IPS-18c (cell line): ENCODE data around the gene SLC35F3.
"Not testable (repeated sequence)": the region's sequence is repeated elsewhere in the genome, so short reads cannot be mapped to it uniquely, and the experiment has no call there.

ENCODE experiments used
- H3K4me3 ChIP-seq: 2 replicates; pipeline ENCODE4 v1.7.0; 2013; ENCODE audit warnings: low read depth, mild to moderate bottlenecking, low read length, moderate library complexity; ENCODE audit not compliant: insufficient read depth
- H3K9me3 ChIP-seq: one replicate; pipeline ENCODE4 v1.6.1; 2013; ENCODE audit warnings: mild to moderate bottlenecking, low read length, moderate library complexity; ENCODE audit not compliant: control insufficient read depth, insufficient read depth

SLC35F3 gene

DNA sequence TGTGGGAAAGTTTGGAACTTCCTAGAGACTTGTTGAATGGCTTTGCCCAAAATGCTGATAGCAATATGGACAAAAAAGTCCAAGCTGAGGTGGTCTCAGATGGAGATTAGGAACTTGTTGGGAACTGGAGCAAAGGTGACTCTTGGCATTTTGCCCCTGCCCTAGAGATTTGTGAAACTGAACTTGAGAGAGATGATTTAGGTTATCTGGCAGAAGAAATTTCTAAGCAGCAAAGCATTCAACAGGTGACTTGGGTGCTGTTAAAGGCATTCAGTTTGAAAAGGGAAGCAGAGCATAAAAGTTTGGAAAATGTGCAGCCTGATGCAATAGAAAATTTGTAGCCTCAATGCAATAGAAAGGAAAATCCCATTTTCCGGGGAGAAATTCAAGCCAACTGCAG, 306.0 kb downstream of the SLC35F3 start:
- H3K9me3 ChIP-seq, H3K4me3 ChIP-seq: not testable (repeated sequence)

DNA sequence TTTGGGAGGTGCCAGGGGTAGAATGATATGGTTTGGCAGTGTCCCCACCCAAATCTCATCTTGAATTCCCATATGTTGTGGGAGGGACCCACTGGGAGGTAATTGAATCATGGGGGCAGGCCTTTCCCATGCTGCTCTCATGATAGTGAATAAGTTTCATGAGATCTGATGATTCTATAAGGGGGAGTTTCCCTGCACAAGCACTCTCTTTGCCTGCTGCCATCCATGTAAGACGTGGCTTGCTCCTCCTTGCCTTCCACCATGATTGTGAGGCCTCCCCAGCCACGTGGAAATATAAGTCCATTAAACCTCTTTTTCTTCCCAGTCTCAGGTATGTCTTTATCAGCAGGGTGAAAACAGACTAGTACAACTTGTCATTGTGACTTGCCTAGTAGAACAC, 307.4 kb downstream of the SLC35F3 start:
- H3K9me3 ChIP-seq, H3K4me3 ChIP-seq: not testable (repeated sequence)

DNA sequence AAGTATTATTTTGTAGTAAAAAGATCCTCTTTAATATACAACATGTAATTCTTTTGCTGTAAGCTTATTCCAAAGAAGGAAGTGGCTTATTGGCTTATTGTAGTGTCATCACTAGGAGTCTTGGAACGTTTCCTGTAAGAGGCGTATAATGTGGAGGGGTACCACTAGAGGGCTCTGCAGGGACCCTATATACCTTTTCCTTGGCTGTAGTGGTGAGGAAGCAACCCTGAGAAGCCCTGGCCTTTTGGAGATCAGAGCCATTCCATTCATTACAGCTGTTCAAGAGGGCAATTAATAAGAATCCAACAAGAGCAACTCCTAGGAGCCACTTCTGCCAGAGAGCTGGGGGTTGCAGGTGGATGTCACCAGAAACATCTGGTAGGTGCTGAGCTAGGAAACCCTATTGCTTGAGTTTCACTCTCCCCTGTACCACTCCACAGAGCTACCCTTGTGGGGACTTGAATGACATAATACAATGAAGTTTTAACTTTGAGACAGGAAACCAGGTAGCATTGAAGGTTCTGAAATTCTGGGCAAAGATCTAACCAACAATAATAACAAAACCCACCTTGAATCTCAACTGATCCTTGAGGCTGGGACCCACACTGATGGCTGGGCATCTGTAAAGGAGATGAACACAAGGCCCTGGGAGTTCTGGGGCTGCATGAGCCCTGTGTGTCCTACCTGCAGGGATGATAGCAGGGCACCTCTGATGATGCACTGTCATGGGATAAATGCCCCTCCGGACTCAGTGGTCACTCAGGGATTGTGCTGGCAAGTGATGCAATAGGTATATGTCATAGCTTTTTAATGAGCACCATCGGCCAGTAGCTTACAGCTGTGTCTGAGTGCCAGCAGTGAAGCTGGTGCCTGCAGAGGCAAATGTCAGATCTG, 308.5 kb downstream of the SLC35F3 start:
- Histone ChIP-seq H3K9me3 (peaks cover 4% of the 10 kb centered on the region), H3K4me3 (no peak overlapping the region)

DNA sequence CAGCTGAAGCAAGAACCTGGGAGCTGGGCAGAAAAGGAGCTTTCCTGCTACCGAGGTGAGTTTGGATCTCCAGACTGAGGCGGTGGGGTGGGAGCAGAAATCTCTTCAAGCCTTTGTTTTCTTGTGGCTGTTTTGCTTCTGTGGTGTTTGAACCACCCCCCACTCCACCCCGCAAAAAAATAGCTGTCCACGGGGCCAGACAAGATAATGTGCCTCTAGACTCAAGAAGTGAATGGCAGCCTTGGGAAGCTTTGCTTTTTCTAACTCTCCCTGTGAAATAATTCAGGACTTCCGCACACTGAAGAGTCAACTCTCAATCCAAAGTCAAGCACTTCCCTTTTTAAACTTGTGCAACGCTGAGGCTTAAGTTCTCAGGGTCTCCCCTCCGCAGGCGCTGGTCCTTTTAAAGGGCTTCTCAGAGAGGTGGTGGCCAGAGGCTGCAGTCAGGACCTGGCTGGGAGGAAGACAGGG, 309.2 kb downstream of the SLC35F3 start:
- peak overlapping the region; percentile 74 for H3K4me3 ChIP-seq

DNA sequence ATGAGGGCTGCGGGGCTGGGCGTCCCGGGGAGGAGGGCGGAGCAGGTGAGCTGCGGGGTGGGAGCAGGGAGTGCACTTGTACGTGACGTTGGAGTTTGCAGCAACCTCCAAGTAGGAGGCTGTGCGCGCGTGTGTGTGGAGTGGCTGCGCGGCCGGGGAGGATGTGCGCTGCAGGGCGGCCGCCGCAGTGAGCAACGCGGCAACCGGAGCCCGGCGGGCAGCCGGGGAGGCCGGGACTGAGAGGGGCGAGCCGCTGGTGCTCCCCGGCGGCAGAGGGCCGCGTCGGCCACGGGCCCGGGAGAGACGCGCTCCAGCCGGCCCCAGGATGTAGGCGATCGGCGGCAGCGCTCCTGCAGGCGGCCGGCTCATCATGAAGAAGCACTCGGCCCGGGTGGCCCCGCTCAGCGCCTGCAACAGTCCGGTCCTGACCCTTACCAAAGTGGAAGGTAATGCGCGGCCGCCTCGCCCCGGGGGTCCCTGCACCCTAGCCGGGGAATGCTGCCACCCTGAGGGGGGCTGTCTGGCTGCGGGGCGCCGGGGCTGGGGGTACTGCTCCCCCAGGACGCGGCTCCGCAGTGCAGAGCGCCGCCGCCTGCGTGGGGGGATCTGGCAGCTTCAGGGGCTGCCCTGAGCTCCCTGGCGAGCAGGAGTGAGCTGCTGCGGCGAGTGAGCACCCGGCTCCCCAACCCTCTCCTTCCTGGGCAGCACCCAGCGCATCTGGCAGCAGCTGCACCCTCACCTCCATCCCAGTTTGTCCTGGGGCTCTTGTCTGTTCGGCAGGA, 309.8 kb downstream of the SLC35F3 start:
- Histone ChIP-seq H3K4me3 (peak overlapping the region; percentile 74), H3K9me3 (peaks cover 4% of the 10 kb centered on the region)

More for the DNA sequence above, 309.2 kb downstream of the SLC35F3 start:
- H3K9me3 ChIP-seq: peaks cover 4% of the 10 kb centered on the region

DNA sequence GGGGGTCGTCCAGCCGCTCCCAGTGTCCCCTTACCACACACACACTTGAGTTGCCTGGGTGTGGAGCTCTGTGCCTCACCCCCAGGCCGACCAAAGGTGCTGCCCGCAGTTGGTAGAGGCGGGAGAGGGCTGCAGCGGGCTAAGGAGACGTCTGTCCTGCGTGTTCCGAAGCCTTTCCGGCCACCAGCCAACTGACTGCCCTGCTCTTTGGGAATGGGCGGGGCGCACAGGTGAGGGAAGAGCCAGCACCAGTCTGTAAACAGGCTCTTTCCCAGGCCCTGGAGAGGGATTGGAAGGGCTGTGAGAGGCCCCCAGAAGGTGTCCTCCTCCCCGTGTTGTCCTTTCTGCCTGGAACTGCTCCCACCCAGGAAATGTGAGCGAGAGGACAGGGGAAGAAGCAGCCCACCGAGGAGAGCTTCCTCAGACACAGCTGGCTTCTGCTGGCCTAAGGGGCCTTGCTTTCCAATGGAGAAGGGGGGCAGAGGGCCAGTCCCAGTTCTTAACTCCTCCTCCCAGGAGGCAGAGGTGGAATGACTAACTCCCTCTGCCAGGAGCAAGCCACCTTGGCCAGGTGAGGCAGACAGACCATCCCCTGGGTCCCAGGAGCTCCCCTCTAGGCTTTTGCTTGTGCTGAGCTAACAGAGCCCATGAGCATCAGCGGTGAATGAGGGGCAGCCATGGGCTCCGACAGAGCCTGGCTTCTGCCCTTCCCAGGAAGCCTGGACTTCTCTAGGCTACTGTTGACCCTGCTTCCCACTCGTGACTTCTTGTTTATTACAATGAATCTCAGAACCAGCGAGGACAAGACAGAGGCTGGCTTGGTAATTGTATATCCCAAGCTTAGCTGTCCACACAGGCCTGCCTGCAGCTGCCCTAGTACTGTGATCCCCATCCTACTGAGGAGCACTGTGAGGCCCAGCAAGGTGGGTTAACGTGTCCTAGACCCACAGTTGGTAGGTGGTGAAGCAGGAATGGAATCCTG, 310.7 kb downstream of the SLC35F3 start:
- peak overlapping the region; percentile 74 for H3K4me3 ChIP-seq
- peaks cover 4% of the 10 kb centered on the region for H3K9me3 ChIP-seq

DNA sequence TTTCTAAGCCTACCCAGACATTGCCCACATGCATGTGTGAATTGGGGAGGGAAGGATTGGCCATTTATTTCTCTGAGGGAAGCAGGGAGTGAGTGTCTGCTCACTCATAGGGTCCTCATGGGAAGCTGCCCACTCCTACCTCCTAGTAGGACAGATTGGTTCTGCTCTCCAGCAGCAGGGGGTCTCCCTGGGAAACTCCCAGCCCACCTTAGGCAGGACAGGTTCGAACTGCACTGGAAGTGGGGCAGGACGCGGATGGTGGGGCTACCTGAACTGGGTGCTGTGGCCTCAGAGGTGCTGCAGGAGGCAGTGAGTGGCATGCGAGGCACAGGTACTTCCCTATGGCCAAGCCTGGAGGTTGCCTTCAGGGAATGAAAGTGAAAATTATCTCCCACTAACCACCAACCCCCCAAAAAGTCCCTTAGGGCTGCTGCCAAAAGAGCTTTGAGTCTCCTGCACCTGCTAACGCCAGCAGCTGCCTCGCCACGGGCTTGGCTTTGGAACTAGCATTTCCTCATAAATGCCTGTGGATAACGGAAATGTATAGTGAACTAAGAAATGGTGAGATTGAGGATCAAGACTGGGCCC, 311.7 kb downstream of the SLC35F3 start:
- Histone ChIP-seq H3K4me3 (no peak overlapping the region), H3K9me3 (peaks cover 2% of the 10 kb centered on the region)

DNA sequence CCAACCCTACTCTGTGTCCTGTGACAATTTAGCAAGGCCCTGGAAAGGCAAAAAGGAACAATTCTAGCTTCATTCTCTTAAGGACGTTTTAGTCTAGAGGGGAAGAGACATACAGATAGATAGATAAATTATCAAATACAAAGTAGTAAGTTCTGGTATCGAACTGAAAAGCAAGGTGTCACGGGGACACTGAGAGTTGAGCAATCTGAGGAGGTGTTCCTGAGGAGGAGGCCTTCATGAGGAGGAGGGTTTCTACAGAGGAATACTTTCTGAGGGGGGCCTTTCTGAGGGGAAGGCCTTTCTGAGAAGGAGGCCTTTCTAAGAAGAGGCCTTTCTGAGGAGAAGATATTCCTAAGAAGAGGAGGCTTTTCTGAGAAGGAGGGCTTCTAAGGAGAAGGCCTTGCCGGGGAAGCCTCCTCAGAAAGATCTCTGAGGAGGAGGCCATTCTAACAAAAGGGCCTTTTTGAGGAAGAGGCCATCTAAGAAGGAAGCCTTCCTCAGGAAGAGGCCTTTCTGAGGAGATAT, 312.9 kb downstream of the SLC35F3 start:
- Histone ChIP-seq H3K9me3 (peaks cover 2% of the 10 kb centered on the region), H3K4me3 (no peak overlapping the region)

DNA sequence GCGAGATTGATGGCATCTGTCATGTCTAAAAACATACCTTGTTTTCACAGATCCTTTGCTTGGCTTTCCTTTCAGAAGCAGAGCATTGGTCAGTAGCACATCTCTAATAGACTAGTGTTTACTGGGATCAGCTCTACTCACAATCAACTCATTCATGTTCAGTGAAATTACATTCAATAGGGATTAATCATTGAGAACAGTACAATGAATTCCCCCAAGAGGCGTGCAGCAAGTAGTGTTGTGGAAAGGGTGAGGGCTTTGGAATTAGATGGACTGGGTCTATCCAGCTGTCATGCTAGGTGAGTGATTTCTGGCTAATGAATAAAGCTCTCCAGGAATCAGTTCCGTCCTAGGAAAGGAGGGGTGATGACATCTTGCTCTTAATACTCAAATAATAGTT, 313.6 kb downstream of the SLC35F3 start:
- H3K9me3 ChIP-seq: peaks cover 2% of the 10 kb centered on the region
- no peak overlapping the region for H3K4me3 ChIP-seq

DNA sequence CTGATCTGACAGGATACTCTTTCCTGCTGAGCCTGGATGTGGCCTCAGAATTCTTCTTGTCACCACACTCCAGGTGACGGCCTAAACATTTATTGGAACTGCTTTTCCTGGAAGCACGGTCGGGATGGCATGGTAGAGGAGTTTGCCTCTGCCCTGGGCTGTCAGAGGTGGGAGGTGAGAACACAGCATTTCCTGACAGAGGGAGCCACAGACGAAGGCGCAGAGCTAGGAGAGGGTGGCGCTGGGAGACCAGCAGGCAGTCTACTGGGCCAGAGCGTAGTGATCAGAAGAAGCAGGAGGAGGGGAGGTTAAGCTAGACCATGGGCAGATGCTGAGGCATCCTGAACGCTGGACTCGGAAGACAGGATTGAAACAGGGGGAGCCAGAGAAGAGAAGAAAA, 315.2 kb downstream of the SLC35F3 start:
- H3K9me3 ChIP-seq: no peaks in the 10 kb centered on the region
- no peak overlapping the region for H3K4me3 ChIP-seq

DNA sequence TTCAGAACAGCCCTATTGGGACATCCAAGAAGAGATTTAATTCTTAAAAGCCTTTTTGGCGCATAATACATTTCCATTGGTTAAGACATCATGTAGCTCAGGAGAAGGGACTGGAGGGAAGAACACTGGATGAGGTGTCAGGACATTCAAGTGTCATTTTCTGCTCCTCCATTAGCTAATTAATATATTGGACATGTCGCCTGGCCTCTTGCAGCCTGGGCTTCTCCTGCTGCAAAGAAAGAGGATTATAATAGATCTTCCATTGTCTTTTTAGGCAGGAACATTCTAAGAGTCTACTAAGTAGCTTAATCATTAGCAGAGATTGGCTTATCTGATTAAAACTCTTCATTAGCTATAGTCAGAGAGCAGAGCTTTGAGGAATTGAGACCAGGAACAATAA, 317.1 kb downstream of the SLC35F3 start:
- no peak overlapping the region for H3K4me3 ChIP-seq
- H3K9me3 ChIP-seq: no peaks in the 10 kb centered on the region

DNA sequence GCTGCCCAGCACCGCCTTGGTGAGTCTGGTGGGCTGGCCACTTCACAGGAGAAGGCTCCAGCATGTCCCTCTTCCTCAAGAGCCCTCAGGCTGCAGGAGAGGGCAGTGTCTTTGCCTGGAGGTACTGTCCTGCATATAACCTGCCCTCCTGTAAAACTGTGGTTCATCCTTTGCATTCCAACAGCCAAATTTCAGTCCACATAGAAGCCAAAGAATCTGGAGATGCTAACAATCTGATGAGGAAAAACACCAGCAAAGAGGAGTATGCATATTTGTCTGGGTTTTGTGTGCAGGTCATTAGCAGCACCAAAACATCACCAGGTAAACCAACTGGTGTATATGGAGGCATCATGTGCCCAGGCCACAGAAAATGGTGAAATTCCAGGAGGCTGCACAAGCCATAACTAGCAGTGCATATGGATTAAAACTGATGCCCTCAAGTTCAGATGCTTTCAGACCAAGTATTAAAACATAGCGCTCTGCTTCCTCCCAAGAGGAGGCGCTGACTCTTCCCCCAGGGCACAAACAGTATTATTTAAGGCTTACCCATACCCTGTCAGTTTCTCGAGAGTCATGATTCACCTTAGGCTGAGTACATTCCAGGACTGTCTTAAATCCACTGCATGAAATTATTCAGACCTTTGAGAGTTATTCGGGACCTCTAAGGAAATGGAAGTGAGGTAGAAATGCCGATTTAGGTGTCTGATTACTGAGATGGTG, 318.2 kb downstream of the SLC35F3 start:
- Histone ChIP-seq H3K4me3 (no peak overlapping the region), H3K9me3 (no peaks in the 10 kb centered on the region)

DNA sequence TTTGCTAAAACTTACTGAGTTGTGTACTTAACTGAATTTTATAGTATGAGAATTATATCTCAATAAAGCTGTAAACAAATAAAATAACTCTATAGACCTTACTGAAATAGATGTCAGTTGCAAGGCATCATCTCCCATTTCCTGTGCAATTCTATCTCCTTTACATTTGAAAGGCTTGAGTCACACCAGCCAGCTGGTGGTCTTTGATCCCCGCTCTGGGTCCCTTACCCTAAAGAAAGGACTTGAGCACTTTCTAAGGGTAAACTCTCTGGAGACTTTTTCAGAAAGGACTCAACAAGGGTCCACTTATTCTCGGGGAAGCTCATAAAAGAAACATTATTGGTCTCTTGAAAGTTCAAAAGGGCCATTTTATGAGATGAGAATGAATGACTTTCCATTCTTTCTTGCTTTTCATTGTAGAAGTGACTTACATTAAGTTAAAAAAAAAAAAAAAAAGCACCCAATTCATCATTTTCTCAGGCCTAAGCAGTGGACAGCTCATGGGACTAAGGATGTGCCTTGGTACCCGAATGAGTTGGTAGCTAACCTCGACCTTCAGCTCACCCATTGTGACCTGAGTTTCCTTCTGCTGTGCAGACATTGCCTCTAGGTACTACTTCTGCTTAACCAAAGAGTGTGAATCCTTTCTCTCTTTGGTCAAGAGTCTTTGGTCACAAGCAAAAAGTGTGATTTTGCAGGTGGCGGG, 321.8 kb downstream of the SLC35F3 start:
- H3K9me3 ChIP-seq: no peaks in the 10 kb centered on the region

DNA sequence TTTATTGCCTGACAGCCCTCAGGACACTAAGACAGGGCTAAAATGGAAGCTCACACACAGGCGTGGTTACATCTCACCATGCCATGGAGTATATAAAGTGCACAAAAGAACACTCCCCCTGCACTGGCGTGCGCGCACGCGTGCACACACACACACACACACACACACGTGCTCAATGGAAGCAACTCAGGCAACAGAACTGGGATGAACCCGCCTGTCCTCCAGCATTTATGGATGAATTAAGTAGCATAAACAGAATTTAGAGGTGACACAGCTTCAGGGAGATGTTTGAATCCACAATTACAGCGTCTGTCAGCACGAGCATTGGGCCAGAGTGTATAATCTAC, 322.3 kb downstream of the SLC35F3 start:
- Histone ChIP-seq H3K4me3 (no peak overlapping the region), H3K9me3 (no peaks in the 10 kb centered on the region)

More for the DNA sequence above, 321.8 kb downstream of the SLC35F3 start:
- H3K4me3 ChIP-seq: no peak overlapping the region

DNA sequence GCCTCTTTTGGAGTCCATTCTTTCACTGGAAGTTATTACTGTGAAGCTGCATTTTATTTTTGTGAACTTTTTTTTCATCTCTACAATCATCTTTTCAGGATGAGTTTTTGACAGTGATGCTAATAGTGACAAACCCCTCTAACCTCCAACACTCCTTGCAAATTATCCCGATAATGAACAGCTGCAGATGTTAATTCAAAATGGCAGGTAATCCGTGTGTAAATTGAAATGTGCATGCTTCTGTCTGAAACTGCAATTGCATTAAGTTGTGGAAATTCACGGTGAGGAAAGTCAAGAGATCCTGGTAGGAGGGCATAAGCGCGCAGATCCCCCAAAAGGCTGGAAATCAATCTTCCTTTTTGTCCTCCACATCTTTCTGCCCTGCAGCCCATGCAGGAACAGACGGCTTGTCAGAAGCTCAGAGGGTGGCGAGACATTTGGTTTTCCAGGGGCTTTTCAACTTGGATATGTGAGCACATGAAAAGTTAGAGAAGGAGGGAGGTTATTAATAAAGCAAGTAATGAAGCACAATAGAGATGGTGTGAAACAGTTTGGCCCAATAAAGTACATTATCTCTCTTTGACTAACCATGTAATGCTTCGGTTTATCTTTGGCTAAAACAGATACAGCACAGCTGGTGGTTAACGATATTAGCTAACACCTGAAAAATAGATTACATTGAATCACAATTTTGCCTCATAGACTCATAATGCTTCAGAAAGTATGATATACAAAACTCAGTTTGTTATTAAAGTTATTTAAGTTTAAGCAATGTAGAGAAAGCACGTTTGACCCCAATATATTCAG, 325.3 kb downstream of the SLC35F3 start:
- no peaks in the 10 kb centered on the region for H3K9me3 ChIP-seq
- H3K4me3 ChIP-seq: no peak overlapping the region
